Measurements from ENCODE around the gene CFAP299. TPM values are rescaled to one million over a fixed set of nuclear protein-coding genes. Genes with fewer than 3 reads are reported as not detected.

Gene CFAP299
- total RNA-seq, 1 experiment from 2014 or later, result 2.3 TPM

DNA sequence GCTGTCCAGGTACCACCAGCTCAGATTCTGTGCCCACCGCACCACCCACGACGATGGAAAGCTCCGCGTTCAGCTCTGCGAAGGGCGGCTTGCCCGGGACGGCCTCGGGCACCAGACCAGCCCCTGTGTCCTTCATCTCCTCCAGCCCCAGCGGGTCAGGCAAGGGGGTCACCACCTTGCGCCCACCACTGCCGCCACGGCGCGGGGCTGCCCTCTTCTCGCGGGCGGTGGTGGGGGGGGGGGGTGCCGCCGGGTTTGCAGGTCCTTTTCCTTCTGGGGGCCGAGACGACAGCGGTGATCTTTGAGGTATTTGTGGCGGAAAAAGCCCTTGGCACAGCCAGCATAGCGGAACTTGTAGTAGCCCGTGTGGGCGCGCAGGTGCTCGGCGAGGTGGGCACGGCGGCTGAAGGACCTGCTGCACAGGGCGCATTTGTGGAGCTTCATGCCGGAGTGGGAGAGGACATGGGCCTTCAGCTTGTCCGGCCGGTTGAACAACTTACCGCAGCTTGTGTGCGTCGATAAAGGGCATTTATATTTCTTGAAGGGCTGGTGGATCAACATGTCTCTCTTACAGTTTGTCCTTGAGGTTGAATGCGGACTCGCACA, 50.9 kb downstream of the CFAP299 start:
- DNase-seq (ENCODE audit: low read depth in 1 of 2, low spot score in 2 of 2), result no peak
- Histone ChIP-seq H3K36me3 (no peaks in the 10 kb centered on the region), H3K27ac (no peak overlapping the region), H3K4me3 (no peak overlapping the region), H3K27me3 (replicated peaks) (no peaks in the 10 kb centered on the region), H3K4me1 (replicated peaks) (no peaks in the 10 kb centered on the region), H3K9me3 (replicated peaks) (no peaks in the 10 kb centered on the region)

DNA sequence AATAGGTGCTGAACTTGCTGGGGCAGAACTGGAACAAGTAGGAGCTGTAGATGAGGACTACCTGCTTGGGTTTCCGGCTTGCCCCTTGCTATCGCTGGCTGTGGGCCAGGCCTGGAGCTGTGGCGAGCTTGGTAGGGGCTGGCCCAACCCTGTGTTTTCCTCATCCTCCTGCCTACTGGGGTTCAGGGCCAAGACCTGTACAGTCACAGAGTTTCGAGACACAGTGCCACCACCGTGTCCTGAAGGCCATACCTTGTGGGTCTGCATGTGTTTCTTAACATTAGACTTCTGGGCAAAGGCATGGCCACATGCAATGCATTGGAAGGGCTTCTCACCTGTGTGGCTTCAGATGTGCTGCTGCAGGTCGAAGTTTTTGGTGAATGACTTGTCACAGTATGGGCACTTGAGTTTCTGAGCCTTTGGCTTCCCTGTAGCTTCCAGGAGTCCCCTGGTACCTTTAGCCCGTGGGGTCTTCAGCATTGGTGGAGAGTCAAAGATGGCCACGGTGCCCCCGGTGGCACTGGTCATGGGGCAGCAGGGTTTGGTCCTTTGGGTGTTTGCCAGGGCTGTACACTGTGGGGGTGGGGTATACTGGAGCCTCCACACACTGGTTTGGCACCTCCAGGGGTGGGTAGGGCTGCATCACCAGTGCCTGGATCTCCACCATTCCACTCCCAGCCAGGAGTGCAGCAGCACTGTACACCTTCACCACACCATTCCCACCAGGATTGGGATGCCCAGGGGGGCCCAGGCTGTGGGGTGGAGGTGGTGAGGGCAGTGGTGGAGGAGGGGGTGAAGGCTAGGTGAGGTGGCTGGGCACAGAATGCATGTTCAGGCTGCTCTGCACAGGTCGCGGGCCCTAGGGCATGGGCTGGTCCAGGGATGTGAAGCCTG, 52.1 kb downstream of the CFAP299 start:
- H3K36me3 ChIP-seq, result no peaks in the 10 kb centered on the region
- no peak overlapping the region for H3K27ac ChIP-seq
- H3K27me3 ChIP-seq (replicated peaks), result no peaks in the 10 kb centered on the region
- H3K4me1 ChIP-seq (replicated peaks), result no peaks in the 10 kb centered on the region
- DNase-seq (ENCODE audit: low read depth in 1 of 2, low spot score in 2 of 2), result no peak
- no peaks in the 10 kb centered on the region for H3K9me3 ChIP-seq (replicated peaks)
- no peak overlapping the region for H3K4me3 ChIP-seq

DNA sequence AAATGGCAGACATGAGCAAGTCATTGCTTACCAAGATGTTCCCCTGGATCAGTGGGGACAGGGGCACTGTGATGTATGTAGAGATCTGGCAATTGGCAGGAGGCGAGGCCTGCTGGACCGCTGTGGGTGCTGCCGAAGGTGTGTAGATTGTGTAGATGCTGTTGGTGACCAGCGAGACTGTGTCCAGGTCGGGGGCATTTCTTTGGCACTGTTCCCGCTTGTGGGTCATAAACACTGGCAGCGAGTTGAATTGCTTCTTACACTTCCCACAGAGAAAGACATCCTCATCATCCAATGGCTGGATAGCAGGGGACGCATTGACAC, 52.7 kb downstream of the CFAP299 start:
- H3K36me3 ChIP-seq, result no peaks in the 10 kb centered on the region
- H3K9me3 ChIP-seq (replicated peaks), result no peaks in the 10 kb centered on the region
- no peak overlapping the region for H3K27ac ChIP-seq
- DNase-seq (ENCODE audit: low read depth in 1 of 2, low spot score in 2 of 2), result no peak
- no peaks in the 10 kb centered on the region for H3K27me3 ChIP-seq (replicated peaks)
- H3K4me3 ChIP-seq, result no peak overlapping the region
- no peaks in the 10 kb centered on the region for H3K4me1 ChIP-seq (replicated peaks)

DNA sequence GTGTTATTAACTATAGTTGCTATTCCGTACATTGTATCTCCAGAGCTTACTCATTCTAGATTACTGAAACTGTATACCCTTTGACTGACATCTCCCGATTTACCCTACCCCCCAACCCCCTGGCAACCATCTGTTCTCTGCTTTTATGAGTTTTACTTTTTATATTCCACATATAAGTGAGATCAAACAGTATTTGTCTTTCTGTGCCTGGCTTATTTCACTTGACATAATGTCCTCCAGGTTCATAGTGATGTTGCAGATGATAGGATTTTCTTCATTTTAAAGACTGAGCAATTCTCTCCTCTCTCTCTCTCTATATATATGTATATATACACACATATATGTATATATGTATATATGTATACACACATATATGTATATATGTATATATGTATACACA, 54.6 kb downstream of the CFAP299 start:
- no peaks in the 10 kb centered on the region for H3K9me3 ChIP-seq (replicated peaks)

DNA sequence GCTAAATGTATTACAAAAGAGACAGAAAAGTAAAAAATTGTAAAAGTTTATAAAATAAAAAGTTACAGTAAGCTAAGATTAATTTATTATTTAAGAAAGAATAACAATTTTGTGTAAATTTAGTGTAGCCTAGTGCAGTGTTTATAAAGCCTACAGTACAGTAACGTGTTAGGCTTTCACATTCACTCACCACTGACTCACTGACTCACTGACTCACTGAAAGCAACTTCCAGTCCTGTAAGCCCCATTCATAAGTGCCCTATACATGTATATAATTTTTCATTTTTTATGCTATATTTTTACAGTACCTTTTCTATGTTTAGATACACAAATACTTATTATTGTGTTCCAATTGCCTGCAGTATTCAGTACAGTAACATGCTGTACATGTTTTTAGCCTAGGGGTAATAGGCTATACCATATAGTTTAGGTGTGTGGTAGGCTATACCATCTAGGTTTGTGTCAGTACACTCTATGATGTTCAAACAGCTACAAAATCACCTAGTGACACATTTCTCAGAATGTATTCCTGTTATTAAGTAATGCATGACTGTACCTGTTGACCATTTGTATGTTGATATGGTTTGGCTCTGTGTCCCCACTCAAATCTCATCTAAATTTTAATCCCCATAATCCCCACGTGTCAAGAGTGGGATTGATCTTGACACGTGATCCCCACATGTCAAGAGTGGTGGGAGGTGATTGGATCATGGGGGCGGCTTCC, 57.9 kb downstream of the CFAP299 start:
- Histone ChIP-seq H3K27me3 (replicated peaks) (no peaks in the 10 kb centered on the region), H3K27ac (no peak overlapping the region), H3K9me3 (replicated peaks) (no peaks in the 10 kb centered on the region), H3K4me3 (no peak overlapping the region), H3K4me1 (replicated peaks) (peaks cover 3% of the 10 kb centered on the region; the same call in 1 of the 2 replicates), H3K36me3 (no peaks in the 10 kb centered on the region)
- DNase-seq (ENCODE audit: low read depth in 1 of 2, low spot score in 2 of 2), result no peak

More for the DNA sequence above, 54.6 kb downstream of the CFAP299 start:
- H3K27me3 ChIP-seq (replicated peaks), result no peaks in the 10 kb centered on the region
- no peak for DNase-seq (ENCODE audit: low read depth in 1 of 2, low spot score in 2 of 2)
- H3K27ac ChIP-seq, result no peak overlapping the region
- H3K4me3 ChIP-seq, result no peak overlapping the region
- H3K4me1 ChIP-seq (replicated peaks), result peaks cover 3% of the 10 kb centered on the region; the same call in 1 of the 2 replicates
- no peaks in the 10 kb centered on the region for H3K36me3 ChIP-seq

DNA sequence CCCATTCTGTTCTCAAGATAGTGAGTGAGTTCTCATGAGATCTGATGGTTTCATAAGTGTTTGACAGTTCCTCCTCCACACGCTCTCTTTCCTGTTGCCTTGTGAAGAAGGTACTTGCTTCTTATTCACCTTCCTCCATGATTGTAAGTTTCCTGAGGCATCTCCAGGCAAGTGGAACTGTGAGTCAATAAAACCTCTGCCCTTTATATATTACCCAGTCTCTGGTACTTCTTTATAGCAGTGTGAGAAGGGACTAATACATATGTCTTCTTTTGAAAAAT, 58.4 kb downstream of the CFAP299 start:
- no peak overlapping the region for H3K27ac ChIP-seq
- no peak for DNase-seq (ENCODE audit: low read depth in 1 of 2, low spot score in 2 of 2)
- no peaks in the 10 kb centered on the region for H3K9me3 ChIP-seq (replicated peaks)
- no peaks in the 10 kb centered on the region for H3K36me3 ChIP-seq
- H3K4me1 ChIP-seq (replicated peaks), result peaks cover 3% of the 10 kb centered on the region; the same call in 1 of the 2 replicates
- no peaks in the 10 kb centered on the region for H3K27me3 ChIP-seq (replicated peaks)
- no peak overlapping the region for H3K4me3 ChIP-seq

DNA sequence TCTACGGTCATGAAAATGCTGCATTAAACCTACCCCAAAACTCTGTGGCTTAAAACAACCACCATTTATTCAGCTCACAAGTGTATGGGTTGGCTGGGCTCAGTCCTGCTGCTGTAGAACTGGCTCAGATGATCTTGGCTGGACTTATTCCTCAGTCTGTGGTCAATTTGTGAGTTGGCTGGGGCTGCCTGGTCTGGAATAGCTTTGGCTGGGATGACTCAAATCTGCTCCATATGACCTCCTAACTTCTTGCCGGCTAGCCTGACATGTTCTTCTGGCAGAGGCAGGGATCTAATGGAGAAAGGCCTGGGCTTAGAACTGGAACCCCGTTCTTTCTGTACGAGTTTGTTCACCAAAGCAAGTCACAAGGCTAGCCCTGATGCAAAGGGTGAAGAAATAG, 71.7 kb downstream of the CFAP299 start:
- H3K4me3 ChIP-seq, result no peak overlapping the region
- no peak for DNase-seq (ENCODE audit: low read depth in 1 of 2, low spot score in 2 of 2)
- H3K4me1 ChIP-seq (replicated peaks), result no peaks in the 10 kb centered on the region
- H3K27ac ChIP-seq, result no peak overlapping the region
- H3K9me3 ChIP-seq (replicated peaks), result no peaks in the 10 kb centered on the region
- H3K27me3 ChIP-seq (replicated peaks), result no peaks in the 10 kb centered on the region
- H3K36me3 ChIP-seq, result no peaks in the 10 kb centered on the region

DNA sequence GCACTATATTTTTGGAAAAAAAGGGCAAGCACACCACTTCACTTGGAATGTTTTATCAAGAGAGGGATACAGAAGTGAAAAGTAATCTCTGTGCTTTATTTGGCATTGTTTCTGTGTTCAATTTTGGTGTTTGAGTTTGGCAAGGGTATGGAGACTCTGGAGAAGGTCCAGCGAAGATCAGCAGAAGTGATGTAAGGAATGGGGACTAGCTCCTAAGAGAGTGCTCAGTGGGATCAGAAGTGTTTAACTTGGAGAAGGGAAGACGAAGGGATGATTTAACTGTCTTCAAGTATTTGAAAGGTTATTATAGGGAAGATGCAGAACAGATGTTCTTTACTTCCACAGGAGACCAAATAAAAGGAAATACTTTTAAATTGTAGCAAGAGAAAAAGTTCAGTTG, 74.3 kb downstream of the CFAP299 start:
- no peaks in the 10 kb centered on the region for H3K27me3 ChIP-seq (replicated peaks)
- no peak for DNase-seq (ENCODE audit: low read depth in 1 of 2, low spot score in 2 of 2)
- no peaks in the 10 kb centered on the region for H3K36me3 ChIP-seq
- no peak overlapping the region for H3K4me3 ChIP-seq
- H3K27ac ChIP-seq, result no peak overlapping the region
- H3K4me1 ChIP-seq (replicated peaks), result no peaks in the 10 kb centered on the region
- H3K9me3 ChIP-seq (replicated peaks), result no peaks in the 10 kb centered on the region

DNA sequence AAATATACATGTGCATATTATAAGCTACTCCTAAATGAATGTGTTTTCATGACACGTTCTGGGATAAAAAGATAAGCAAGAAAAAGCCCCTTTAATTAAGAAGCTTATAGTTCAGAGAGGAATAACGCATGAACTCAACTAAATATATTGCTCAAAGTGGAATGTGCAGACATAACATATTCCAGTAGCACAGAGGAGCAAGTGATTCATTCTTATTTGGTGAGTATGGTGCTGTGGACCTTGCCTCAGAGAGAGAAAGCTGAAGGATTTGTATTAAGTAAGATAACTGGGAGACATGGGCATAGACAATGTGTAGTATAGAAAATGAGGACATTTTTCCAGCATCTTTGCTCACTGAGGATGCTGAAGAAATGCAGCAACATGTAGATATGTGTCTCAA, 76.8 kb downstream of the CFAP299 start:
- Histone ChIP-seq H3K4me1 (replicated peaks) (no peaks in the 10 kb centered on the region), H3K4me3 (no peak overlapping the region), H3K36me3 (no peaks in the 10 kb centered on the region), H3K9me3 (replicated peaks) (no peaks in the 10 kb centered on the region), H3K27me3 (replicated peaks) (no peaks in the 10 kb centered on the region), H3K27ac (no peak overlapping the region)
- DNase-seq (ENCODE audit: low read depth in 1 of 2, low spot score in 2 of 2), result no peak

DNA sequence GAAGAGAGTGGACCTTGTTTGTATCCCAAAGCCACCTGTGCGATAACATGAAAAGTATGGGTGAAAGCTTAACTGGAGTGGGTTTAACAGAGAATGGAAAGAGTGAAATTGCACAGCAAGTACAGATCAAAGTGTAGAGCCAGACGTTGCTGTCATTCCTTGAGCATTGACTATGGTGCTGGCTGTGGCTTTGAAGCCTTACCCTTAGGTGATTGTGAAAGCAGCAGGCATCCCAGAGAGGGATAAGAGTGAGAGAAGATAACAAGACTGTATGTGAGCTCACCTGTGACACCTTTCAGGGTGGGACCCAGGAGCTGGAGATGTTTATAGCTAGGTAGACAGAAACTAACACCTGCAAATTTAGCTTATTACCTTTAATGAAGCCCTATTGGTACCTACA, 77.6 kb downstream of the CFAP299 start:
- Histone ChIP-seq H3K27ac (no peak overlapping the region), H3K27me3 (replicated peaks) (no peaks in the 10 kb centered on the region), H3K4me1 (replicated peaks) (no peaks in the 10 kb centered on the region), H3K36me3 (no peaks in the 10 kb centered on the region), H3K4me3 (no peak overlapping the region), H3K9me3 (replicated peaks) (no peaks in the 10 kb centered on the region)
- DNase-seq (ENCODE audit: low read depth in 1 of 2, low spot score in 2 of 2), result no peak

DNA sequence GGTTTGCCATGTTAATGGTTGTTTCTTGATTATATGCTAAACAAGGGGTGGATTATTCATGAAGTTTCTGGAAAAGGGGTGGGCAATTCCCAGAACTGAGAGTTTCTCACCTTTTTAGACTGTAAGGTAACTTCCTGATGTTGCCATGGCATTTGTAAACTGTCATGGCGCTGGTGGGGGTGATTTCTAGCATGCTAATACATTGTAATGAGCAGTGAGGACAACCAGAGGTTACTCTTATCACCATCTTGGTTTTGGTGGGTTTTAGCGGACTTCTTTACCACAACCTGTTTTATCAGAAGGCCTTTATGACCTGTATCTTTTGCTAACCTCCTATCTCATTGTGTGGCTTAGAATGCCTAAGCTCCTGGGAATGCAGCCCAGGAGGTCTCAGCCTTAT, 81.5 kb downstream of the CFAP299 start:
- H3K27me3 ChIP-seq (replicated peaks), result no peaks in the 10 kb centered on the region
- no peaks in the 10 kb centered on the region for H3K36me3 ChIP-seq
- H3K9me3 ChIP-seq (replicated peaks), result no peaks in the 10 kb centered on the region
- H3K27ac ChIP-seq, result no peak overlapping the region
- no peak overlapping the region for H3K4me3 ChIP-seq
- DNase-seq (ENCODE audit: low read depth in 1 of 2, low spot score in 2 of 2), result no peak
- no peaks in the 10 kb centered on the region for H3K4me1 ChIP-seq (replicated peaks)

DNA sequence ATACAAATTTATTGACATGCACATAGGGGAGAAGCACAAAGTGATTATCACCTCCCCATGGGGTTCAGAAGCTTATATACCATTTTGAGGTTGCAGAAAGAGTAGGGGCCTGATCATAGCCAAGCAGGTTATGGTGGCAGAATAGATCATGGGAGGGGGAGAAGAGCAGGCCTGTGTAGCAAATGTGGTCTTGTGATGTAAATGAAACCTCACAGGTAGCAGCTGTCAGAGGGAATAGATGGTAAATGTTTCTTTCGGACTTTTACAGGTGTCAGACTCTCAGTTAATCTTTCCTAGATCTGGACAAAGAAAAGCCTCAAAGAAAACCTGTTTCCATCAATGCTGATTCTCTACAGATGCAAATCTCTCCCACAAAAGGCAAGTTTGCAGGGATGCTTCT, 84.4 kb downstream of the CFAP299 start:
- H3K9me3 ChIP-seq (replicated peaks), result no peaks in the 10 kb centered on the region
- H3K27ac ChIP-seq, result no peak overlapping the region
- no peaks in the 10 kb centered on the region for H3K27me3 ChIP-seq (replicated peaks)
- no peak overlapping the region for H3K4me3 ChIP-seq
- H3K4me1 ChIP-seq (replicated peaks), result no peaks in the 10 kb centered on the region
- H3K36me3 ChIP-seq, result no peaks in the 10 kb centered on the region
- no peak for DNase-seq (ENCODE audit: low read depth in 1 of 2, low spot score in 2 of 2)

DNA sequence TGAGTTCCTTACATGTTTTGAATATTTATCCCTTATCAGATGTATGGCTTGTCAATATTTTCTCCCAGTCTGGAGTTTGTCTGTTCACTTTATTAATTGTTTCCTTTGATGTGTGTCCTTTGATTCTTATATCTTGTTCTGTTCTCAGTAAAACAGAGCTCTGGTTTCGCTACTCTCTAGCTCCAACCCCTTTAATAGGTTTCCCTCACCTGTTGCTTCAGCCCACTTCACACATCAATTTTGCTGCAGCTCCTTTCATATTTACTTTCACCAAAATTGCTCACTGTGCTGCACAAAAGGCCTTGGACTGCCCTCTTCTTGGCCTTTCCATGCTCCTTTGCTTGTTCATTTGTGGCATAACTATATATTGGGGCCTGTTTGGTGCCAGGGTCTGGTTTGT, 85.1 kb downstream of the CFAP299 start:
- Histone ChIP-seq H3K36me3 (no peaks in the 10 kb centered on the region), H3K4me1 (replicated peaks) (no peaks in the 10 kb centered on the region), H3K27me3 (replicated peaks) (no peaks in the 10 kb centered on the region), H3K27ac (no peak overlapping the region), H3K4me3 (no peak overlapping the region), H3K9me3 (replicated peaks) (no peaks in the 10 kb centered on the region)
- DNase-seq (ENCODE audit: low read depth in 1 of 2, low spot score in 2 of 2), result no peak

DNA sequence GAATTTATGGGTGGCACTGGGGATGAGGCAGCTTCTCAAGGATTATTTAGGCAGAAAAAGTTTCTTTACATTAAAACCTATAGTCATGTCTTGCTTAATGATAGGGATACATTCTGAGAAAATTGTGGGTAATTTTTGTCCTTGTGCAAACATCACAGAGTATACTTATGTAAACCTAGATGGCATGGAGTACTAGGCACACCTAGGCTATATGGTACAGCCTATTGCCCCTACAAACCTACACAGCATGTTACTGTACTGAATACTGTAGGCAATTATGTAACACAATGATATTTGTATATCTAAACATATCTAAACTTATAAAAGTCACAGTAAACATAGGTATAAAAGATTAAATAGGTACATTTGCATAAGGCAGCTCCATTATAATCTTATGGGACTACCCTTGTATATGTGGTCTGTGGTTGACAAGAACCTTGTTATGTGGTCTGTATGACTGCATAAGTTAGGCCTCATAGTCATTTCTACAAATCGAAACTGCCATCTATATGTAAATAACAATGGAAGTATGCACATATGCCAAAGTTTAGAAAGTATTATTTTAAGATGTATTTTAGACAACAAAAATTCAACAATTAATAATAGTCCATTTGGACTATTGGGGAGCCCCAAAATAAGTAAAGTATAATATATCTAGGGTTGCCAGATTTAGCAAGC, 87.3 kb downstream of the CFAP299 start:
- Histone ChIP-seq H3K27ac (no peak overlapping the region), H3K9me3 (replicated peaks) (no peaks in the 10 kb centered on the region), H3K4me1 (replicated peaks) (no peaks in the 10 kb centered on the region), H3K36me3 (no peaks in the 10 kb centered on the region), H3K4me3 (no peak overlapping the region), H3K27me3 (replicated peaks) (no peaks in the 10 kb centered on the region)
- no peak for DNase-seq (ENCODE audit: low read depth in 1 of 2, low spot score in 2 of 2)

Measured in SJSA1 (cell line).